K562 (cell line): ENCODE results near the gene UBN2. TPM values are rescaled to one million over a fixed set of nuclear protein-coding genes. Genes with fewer than 3 reads are reported as not detected.

Experiments used
- ARID4B ChIP-seq: sonication (generic); formaldehyde crosslinking; IDR thresholded peaks from 2 replicates; pipeline ENCODE4 v1.8.0; 2022; ENCODE audit warnings: mild to moderate bottlenecking, missing genetic modification reagents
- ATF2 ChIP-seq: sonication (generic); formaldehyde crosslinking; IDR thresholded peaks from 2 replicates; pipeline ENCODE4 v1.8.1; 2022; ENCODE audit warnings: missing genetic modification reagents
- BCL6 ChIP-seq: fragments of 250-450 bp; sonication (Bioruptor Pico); IDR thresholded peaks from 2 replicates; pipeline ENCODE4 v1.4.0; 2020
- CCAR2 ChIP-seq: fragments of 200-400 bp; formaldehyde crosslinking; IDR thresholded peaks from 2 replicates; pipeline ENCODE4 v1.6.1; 2017; ENCODE audit warnings: mild to moderate bottlenecking, low read depth, low read length
- E2F3 ChIP-seq: fragments of 250-450 bp; sonication (Bioruptor Pico); IDR thresholded peaks from 2 replicates; pipeline ENCODE4 v1.4.0; 2020; ENCODE audit warnings: mild to moderate bottlenecking
- FOXO4 ChIP-seq: fragments of 450-650 bp; formaldehyde crosslinking; IDR thresholded peaks from 2 replicates; pipeline ENCODE4 v1.4.0; 2020; ENCODE audit warnings: mild to moderate bottlenecking, moderate library complexity
- MEF2A ChIP-seq: IDR thresholded peaks from 2 replicates; pipeline ENCODE4 v1.6.1; 2011; ENCODE audit warnings: low read depth, mild to moderate bottlenecking, low read length, moderate library complexity; ENCODE audit not compliant: control insufficient read depth
- MIER1 ChIP-seq: fragments of 450-650 bp; IDR thresholded peaks from 2 replicates; pipeline ENCODE4 v1.6.1; 2016; ENCODE audit warnings: antibody characterized with exemption, mild to moderate bottlenecking, low read depth
- PKNOX1 ChIP-seq: fragments of 450-650 bp; IDR thresholded peaks from 2 replicates; pipeline ENCODE4 v1.6.1; 2016
- POLR2AphosphoS5 ChIP-seq: IDR thresholded peaks from 2 replicates; pipeline ENCODE4 v1.6.1; 2011; ENCODE audit warnings: mild to moderate bottlenecking, low read depth, low read length, moderate library complexity; ENCODE audit not compliant: control insufficient read depth, insufficient read depth
- RAD21 ChIP-seq, 2 experiments: fragments of 250-450 bp in 1 of 2; fragments of 450-650 bp in 1 of 2; sonication (Bioruptor Pico) in 1 of 2; formaldehyde crosslinking in 1 of 2; IDR thresholded peaks in 1 of 2; conservative IDR thresholded peaks in 1 of 2; 2 replicates each; pipeline versions ENCODE4 v1.4.0 to v1.8.0; 2020 to 2022; ENCODE audit warnings: mild to moderate bottlenecking in 2 of 2, moderate library complexity in 1 of 2
- SMARCB1 ChIP-seq: IDR thresholded peaks from 2 replicates; pipeline ENCODE4 v1.6.1; 2011; ENCODE audit warnings: improper control_type of control experiment, low read depth; ENCODE audit not compliant: insufficient read length
- TFAP4 ChIP-seq: sonication (generic); formaldehyde crosslinking; IDR thresholded peaks from 2 replicates; pipeline ENCODE4 v1.8.0; 2022; ENCODE audit warnings: missing genetic modification reagents, mild to moderate bottlenecking, moderate library complexity, borderline replicate concordance
- ZBTB33 ChIP-seq: sonication (generic); formaldehyde crosslinking; IDR thresholded peaks from 2 replicates; pipeline ENCODE4 v1.8.1; 2023; ENCODE audit warnings: mild to moderate bottlenecking, missing genetic modification reagents
- polyA plus RNA-seq, 8 experiments: library from polyadenylated mRNA; depleted of rRNA in 4 of 8; stranded (reverse) in 5 of 8; unstranded in 3 of 8; fragments of >200 nt; fragmentation: Nextera tagmentation in 2 of 8; fragmentation: Illumina TruSeq in 1 of 8; extraction: Ambion mirVana in 2 of 8; extraction: Trizol in 1 of 8; gene quantifications; 2 replicates each; pipeline versions ENCODE4 v1.2.1 to v1.2.3, GENCODE V29; 2011 to 2014; ENCODE audit warnings: inconsistent platforms in 1 of 8, missing spikeins in 1 of 8
- total RNA-seq, 7 experiments: library from RNA; depleted of rRNA in 6 of 7; stranded (reverse); fragments of >200 nt in 6 of 7; fragmentation: Illumina TruSeq in 2 of 7; extraction: Trizol in 2 of 7; gene quantifications; 2 replicates each; pipeline versions ENCODE4 v1.2.1 to v1.2.3, GENCODE V29; 2011 to 2021; ENCODE audit warnings: low replicate concordance in 1 of 7

The UBN2 gene
- total and polyA plus RNA-seq, 9 of the 15 experiments (the other 6 are each of a cell fraction or from before 2014, with no cell fraction given) = 1.2 to 19.5 (median 9.9) TPM

- TF ChIP-seq CCAR2 (no peak), ZBTB33 (CRISPR knock-in tag) (peak; percentile 96), MEF2A (peak; percentile 12; the same call in 1 of the 2 replicates), SMARCB1 (no peak), PKNOX1 (peak; percentile 75), POLR2AphosphoS5 (peak; percentile 45; the same call in 1 of the 2 replicates), TFAP4 (CRISPR knock-in tag) (peak; percentile 96), E2F3 (CRISPR knock-in tag) (peak; percentile 10), ATF2 (CRISPR knock-in tag) (peak; percentile 95), FOXO4 (no peak), BCL6 (CRISPR knock-in tag) (peak; percentile 53; the same call in 1 of the 2 replicates), RAD21 (CRISPR knock-in tag; conservative IDR thresholded peaks at IDR 0.05 in 1 of 2, IDR thresholded peaks at IDR 0.05 in 1 of 2) (peak; percentile 27 to 50; a peak in 3 of 4 replicates), ARID4B (CRISPR knock-in tag) (peak; percentile 54), MIER1 (peak; percentile 88; the same call in 1 of the 2 replicates)
These were observed 109.2 kb downstream of the UBN2 start (continued) for GRCh38 chr7:139340037-139340807.
